H1 (cell line): Measurements from ENCODE around the gene RGL3. TPM values are rescaled to one million over a fixed set of nuclear protein-coding genes. Genes with fewer than 3 reads are reported as not detected.
A peak's percentile ranks its signal among the peaks of the same experiment; 100 is the strongest.

Experiments
- CTCF ChIA-PET: fragments of 300-600 bp; sonication (Branson Sonifier 250); formaldehyde crosslinking; loops from one replicate; lab custom pipeline; 2021; ENCODE audit not compliant: partially characterized antibody; lab: Charles Lee
- POLR2A ChIA-PET: fragments of 300-600 bp; sonication (Branson Sonifier 250); formaldehyde crosslinking; loops from one replicate; lab custom pipeline; 2021; ENCODE audit warnings: inconsistent platforms; ENCODE audit not compliant: partially characterized antibody; lab: Charles Lee
- DNase-seq, 2 experiments: peaks; one replicate each; pipeline versions ENCODE4 v3.0.0 to v3.0.0-alpha.2; 2010 to 2022; ENCODE audit warnings: low spot score in 2 of 2, low read depth in 1 of 2, mixed read lengths in 1 of 2
- FAIRE-seq: peaks from 2 replicates; lab custom pipeline; 2011; peaks lifted over from hg19 to GRCh38; lab: Jason Lieb, UNC
- H2AFZ ChIP-seq: 2 replicates; pipeline ENCODE4 v1.8.1; 2012; ENCODE audit warnings: low read length, inconsistent platforms
- H2AK5ac ChIP-seq: 2 replicates; pipeline ENCODE4 v1.6.1; 2013; ENCODE audit warnings: low read depth, low read length
- H2BK120ac ChIP-seq: replicated peaks from 2 replicates; pipeline ENCODE3; 2013; ENCODE audit warnings: low read depth, low read length, inconsistent platforms
- H2BK12ac ChIP-seq: 2 replicates; pipeline ENCODE4 v1.6.1; 2013; ENCODE audit warnings: low read depth, low read length
- H2BK15ac ChIP-seq: 2 replicates; pipeline ENCODE4 v1.6.1; 2013; ENCODE audit warnings: low read length
- H2BK20ac ChIP-seq: 2 replicates; pipeline ENCODE4 v1.6.1; 2013; ENCODE audit warnings: low read length
- H2BK5ac ChIP-seq: 2 replicates; pipeline ENCODE4 v1.6.1; 2013; ENCODE audit warnings: low read depth, low read length
- H3K14ac ChIP-seq: 2 replicates; pipeline ENCODE4 v1.6.1; 2013; ENCODE audit warnings: inconsistent platforms; ENCODE audit not compliant: insufficient read length
- H3K18ac ChIP-seq: 2 replicates; pipeline ENCODE4 v1.6.1; 2013; ENCODE audit warnings: low read length; ENCODE audit errors: extremely low read depth
- H3K23ac ChIP-seq: 2 replicates; pipeline ENCODE4 v1.6.1; 2013; ENCODE audit warnings: inconsistent platforms; ENCODE audit not compliant: insufficient read length
- H3K23me2 ChIP-seq: 2 replicates; pipeline ENCODE4 v1.6.1; 2013; ENCODE audit warnings: low read depth, low read length
- H3K27ac ChIP-seq: 2 replicates; pipeline ENCODE4 v1.6.1; 2011; ENCODE audit warnings: low read depth, low read length, inconsistent platforms
- H3K27me3 ChIP-seq, 4 experiments: replicated peaks in 1 of 4; 1 replicate in 1 of 4; 2 replicates in 3 of 4; pipeline versions ENCODE4 v1.6.1 to v1.8.1; 2011 to 2013; ENCODE audit warnings: low read length in 3 of 4, mild to moderate bottlenecking in 3 of 4, inconsistent platforms in 2 of 4, mixed read lengths in 2 of 4, moderate library complexity in 1 of 4; ENCODE audit not compliant: control insufficient read depth in 3 of 4, insufficient read depth in 3 of 4; ENCODE audit errors: extremely low read depth in 1 of 4
- H3K36me3 ChIP-seq, 4 experiments: 2 replicates each; pipeline versions ENCODE4 v1.6.1 to v1.8.1; 2011 to 2013; ENCODE audit warnings: mild to moderate bottlenecking in 4 of 4, low read length in 3 of 4, moderate library complexity in 2 of 4, control low read depth in 1 of 4, inconsistent platforms in 1 of 4; ENCODE audit not compliant: insufficient read depth in 4 of 4, control insufficient read depth in 2 of 4
- H3K4ac ChIP-seq: replicated peaks from 2 replicates; pipeline ENCODE3; 2013; ENCODE audit warnings: low read length, low read depth, mixed read lengths, inconsistent platforms; ENCODE audit not compliant: insufficient read length
- H3K4me1 ChIP-seq, 4 experiments: replicated peaks in 1 of 4; 1 replicate in 1 of 4; 2 replicates in 3 of 4; pipeline versions ENCODE4 v1.6.1 to v1.8.1; 2011 to 2013; ENCODE audit warnings: low read length in 3 of 4, inconsistent platforms in 2 of 4, mixed read lengths in 1 of 4; ENCODE audit not compliant: insufficient read depth in 4 of 4, control insufficient read depth in 3 of 4
- H3K4me2 ChIP-seq, 2 experiments: 2 replicates each; pipeline versions ENCODE4 v1.6.1 to v1.8.1; 2011 to 2013; ENCODE audit warnings: low read depth in 2 of 2, low read length in 2 of 2, control low read depth in 1 of 2, inconsistent platforms in 1 of 2, mild to moderate bottlenecking in 1 of 2; ENCODE audit not compliant: insufficient read depth in 1 of 2
- H3K4me3 ChIP-seq, 4 experiments: fragments of 200-600, 300-600 bp in 1 of 4; sonication (generic), shearing (Covaris generic), sonication (Bioruptor Twin) in 1 of 4; 2 replicates each; pipeline versions ENCODE4 v1.5.1 to v1.8.1; 2011 to 2016; ENCODE audit warnings: low read length in 4 of 4, low read depth in 3 of 4, control low read depth in 2 of 4, inconsistent platforms in 2 of 4, mild to moderate bottlenecking in 2 of 4, mixed read lengths in 1 of 4, moderate library complexity in 1 of 4; ENCODE audit not compliant: insufficient read depth in 2 of 4; ENCODE audit errors: extremely low read depth in 1 of 4
- H3K56ac ChIP-seq: replicated peaks from 2 replicates; pipeline ENCODE3; 2013; ENCODE audit warnings: low read depth, mild to moderate bottlenecking, mixed read lengths, low read length, inconsistent platforms; ENCODE audit not compliant: insufficient read length
- H3K79me1 ChIP-seq: 2 replicates; pipeline ENCODE4 v1.6.1; 2013; ENCODE audit warnings: low read depth, low read length, control low read depth
- H3K79me2 ChIP-seq, 2 experiments: 2 replicates each; pipeline versions ENCODE4 v1.6.1 to v1.8.1; 2012 to 2013; ENCODE audit warnings: low read length in 2 of 2, mild to moderate bottlenecking in 2 of 2, inconsistent platforms in 1 of 2; ENCODE audit not compliant: insufficient read depth in 2 of 2, control insufficient read depth in 1 of 2
- H3K9ac ChIP-seq, 4 experiments: replicated peaks in 1 of 4; 1 replicate in 1 of 4; 2 replicates in 3 of 4; pipeline versions ENCODE4 v1.6.1 to v1.8.1; 2011 to 2013; ENCODE audit warnings: low read depth in 3 of 4, low read length in 3 of 4, control low read depth in 2 of 4, mild to moderate bottlenecking in 2 of 4, moderate library complexity in 2 of 4, inconsistent platforms in 1 of 4; ENCODE audit errors: extremely low read depth in 1 of 4
- H3K9me3 ChIP-seq, 2 experiments: 2 replicates each; pipeline versions ENCODE4 v1.6.1 to v1.8.1; 2012 to 2013; ENCODE audit warnings: mild to moderate bottlenecking in 2 of 2, moderate library complexity in 2 of 2, control low read depth in 1 of 2, inconsistent platforms in 1 of 2, low read depth in 1 of 2, low read length in 1 of 2, mixed read lengths in 1 of 2; ENCODE audit not compliant: insufficient read depth in 2 of 2
- H4K20me1 ChIP-seq, 2 experiments: replicated peaks in 1 of 2; 2 replicates each; pipeline versions ENCODE3 to v1.8.1; 2011 to 2013; ENCODE audit warnings: inconsistent platforms in 2 of 2, low read length in 2 of 2, mild to moderate bottlenecking in 1 of 2; ENCODE audit not compliant: insufficient read depth in 2 of 2, control insufficient read depth in 1 of 2
- H4K5ac ChIP-seq: 2 replicates; pipeline ENCODE4 v1.6.1; 2013; ENCODE audit warnings: low read length, low read depth, mixed read lengths, inconsistent platforms; ENCODE audit not compliant: insufficient read length
- H4K8ac ChIP-seq: 2 replicates; pipeline ENCODE4 v1.8.0; 2013; ENCODE audit warnings: mild to moderate bottlenecking, moderate library complexity, low read length, inconsistent platforms; ENCODE audit not compliant: insufficient read depth; ENCODE audit errors: extremely low read depth
- H4K91ac ChIP-seq: replicated peaks from 2 replicates; pipeline ENCODE3; 2013; ENCODE audit warnings: low read length, mixed read lengths, inconsistent platforms; ENCODE audit not compliant: insufficient read length
- CREB1 ChIP-seq: IDR thresholded peaks from 2 replicates; pipeline ENCODE4 v1.6.1; 2012; ENCODE audit warnings: inconsistent platforms
- FOSL1 ChIP-seq: IDR thresholded peaks from 2 replicates; pipeline ENCODE4 v1.6.1; 2011; ENCODE audit warnings: mild to moderate bottlenecking, low read depth, low read length, moderate library complexity; ENCODE audit not compliant: insufficient read depth
- GABPA ChIP-seq: IDR thresholded peaks from 2 replicates; pipeline ENCODE4 v1.6.1; 2011; ENCODE audit warnings: mild to moderate bottlenecking, low read length, moderate library complexity, borderline replicate concordance; ENCODE audit not compliant: insufficient read depth
- HDAC2 ChIP-seq, 2 experiments: fragments of 300-600 bp in 1 of 2; sonication (generic) in 1 of 2; IDR thresholded peaks; 2 replicates each; pipeline ENCODE4 v1.6.1; 2011 to 2012; ENCODE audit warnings: low read depth in 2 of 2, low read length in 2 of 2, mild to moderate bottlenecking in 2 of 2, moderate library complexity in 2 of 2, borderline replicate concordance in 1 of 2, inconsistent platforms in 1 of 2
- JUN ChIP-seq: IDR thresholded peaks from 2 replicates; pipeline ENCODE4 v1.6.1; 2011; ENCODE audit warnings: low read depth, mild to moderate bottlenecking, improper control_type of control experiment, low read length
- KDM1A ChIP-seq: fragments of 200-600, 300-600 bp; sonication (generic); IDR thresholded peaks from 2 replicates; pipeline ENCODE4 v1.7.1; 2016; ENCODE audit warnings: mild to moderate bottlenecking, low read length, borderline replicate concordance
- KDM4A ChIP-seq: IDR thresholded peaks from one replicate; pipeline ENCODE4 v1.7.1; 2012; ENCODE audit warnings: low read depth, mild to moderate bottlenecking, moderate library complexity, low read length, inconsistent platforms; ENCODE audit not compliant: severe bottlenecking
- PHF8 ChIP-seq: fragments of 200-600 bp; sonication (generic); conservative IDR thresholded peaks from 2 replicates; pipeline ENCODE4 v1.7.1; 2012; ENCODE audit warnings: low read depth, mild to moderate bottlenecking, inconsistent platforms, low read length, moderate library complexity
- POLR2A ChIP-seq, 2 experiments: IDR thresholded peaks; 1 replicate in 1 of 2; 2 replicates in 1 of 2; pipeline ENCODE4 v1.6.1; 2011; ENCODE audit warnings: low read depth in 2 of 2, low read length in 2 of 2, mild to moderate bottlenecking in 2 of 2; ENCODE audit errors: control extremely low read depth in 1 of 2
- RAD21 ChIP-seq, 2 experiments: IDR thresholded peaks in 1 of 2; conservative IDR thresholded peaks in 1 of 2; 2 replicates each; pipeline ENCODE4 v1.6.1; 2011; ENCODE audit warnings: low read depth in 2 of 2, low read length in 2 of 2, improper control_type of control experiment in 1 of 2, inconsistent platforms in 1 of 2, mild to moderate bottlenecking in 1 of 2, moderate library complexity in 1 of 2
- RBBP5 ChIP-seq: IDR thresholded peaks from 2 replicates; pipeline ENCODE4 v1.7.1; 2012; ENCODE audit warnings: low read depth, mild to moderate bottlenecking, inconsistent platforms, low read length, moderate library complexity, borderline replicate concordance
- SRF ChIP-seq: IDR thresholded peaks from 2 replicates; pipeline ENCODE4 v1.6.1; 2011; ENCODE audit warnings: mild to moderate bottlenecking, low read depth, low read length, moderate library complexity
- WGBS, 2 experiments: shearing (Covaris generic) in 1 of 2; methylation state at CpG; one replicate each; pipeline versions ENCODE4 v1.1.6 to v1.1.7; 2013 to 2015; ENCODE audit warnings: low lambda C conversion rate in 2 of 2, mixed read lengths in 2 of 2, inconsistent platforms in 1 of 2, low coverage in 1 of 2, missing lambda C conversion rate in 1 of 2; ENCODE audit not compliant: insufficient replicate concordance in 2 of 2, insufficient coverage in 1 of 2, insufficient read length in 1 of 2; ENCODE audit errors: extremely low coverage in 1 of 2, missing lambda C conversion rate in 1 of 2; 5-methylcytosine and 5-hydroxymethylcytosine counted together
- polyA plus RNA-seq, 7 experiments: library from polyadenylated mRNA; depleted of rRNA in 3 of 7; stranded (reverse) in 5 of 7; unstranded in 2 of 7; fragments of >200 nt in 5 of 7; fragments of 200-250 nt in 2 of 7; gene quantifications; 1 replicate in 5 of 7; 2 replicates in 1 of 7; 4 replicates in 1 of 7; pipeline versions ENCODE4 v1.2.1 to v1.2.3, GENCODE V29; 2011 to 2013; ENCODE audit warnings: missing spikeins in 2 of 7, mixed read lengths in 2 of 7
- total RNA-seq: library from RNA; stranded (reverse); fragmentation: NEBNext Ultra II Directional; extraction: Animal tissue kit (Norgen Biotek cat#: 25700); gene quantifications from 2 replicates; pipeline ENCODE4 v1.2.1, GENCODE V29; 2021
- TF ChIP-seq, protein P1 (sequence below): IDR thresholded peaks from 2 replicates; pipeline ENCODE4 v1.6.1; 2012; ENCODE audit warnings: inconsistent platforms

The RGL3 gene
- total and polyA plus RNA-seq, 2 of the 8 experiments (the other 6 are each of a cell fraction or from before 2014, with no cell fraction given) = 36.9 to 40.9 TPM

DNA sequence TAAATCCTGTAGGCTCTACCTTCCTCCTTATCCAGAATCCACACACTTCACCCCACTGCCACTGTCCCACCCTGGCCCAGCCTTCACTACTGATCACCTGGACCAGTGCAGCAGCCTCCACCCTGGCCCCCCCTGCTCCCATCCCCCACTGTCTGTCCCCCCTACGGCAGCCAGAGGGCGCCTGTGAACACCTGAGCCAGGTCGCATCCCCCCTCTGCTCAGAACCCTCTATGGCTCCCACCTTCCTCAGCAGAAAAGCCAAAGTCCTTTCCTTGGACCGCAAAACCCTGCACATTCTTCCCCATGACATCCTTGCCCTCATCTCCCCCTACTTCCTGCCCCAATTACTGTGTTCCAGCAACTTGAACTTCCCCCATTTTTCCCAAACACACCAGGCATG, 41.1 kb upstream of the RGL3 start:
- no peak overlapping the region for H3K4me2 ChIP-seq
- no peak overlapping the region for H2BK120ac ChIP-seq
- H3K36me3 ChIP-seq = no peaks in the 10 kb centered on the region
- no peak overlapping the region for H2BK15ac ChIP-seq
- H4K20me1 ChIP-seq = peaks cover 0 to 9% of the 10 kb centered on the region in 2 experiments
- H2BK20ac ChIP-seq = no peak overlapping the region
- H2BK5ac ChIP-seq = no peak overlapping the region
- no peak overlapping the region for H3K27ac ChIP-seq
- H3K9me3 ChIP-seq = no peaks in the 10 kb centered on the region
- no peak overlapping the region for H4K5ac ChIP-seq
- POLR2A ChIA-PET = interaction anchor here (3.4 kb wide), 1 partner anchor 21 kb away, joined by 20 read pairs; the partner anchor contains the start of gene ELAVL3
- H3K9ac ChIP-seq = no peak overlapping the region
- no peak overlapping the region for H4K8ac ChIP-seq
- WGBS, 2 experiments = 57% methylated on average over 3 of the region's 4 CpGs; no CpG with 5 or more reads in 1 of the 2 experiments
- FAIRE-seq = no peak
- no peak overlapping the region for H2BK12ac ChIP-seq
- H2AK5ac ChIP-seq = no peak overlapping the region
- H3K23ac ChIP-seq = no peak overlapping the region
- H4K91ac ChIP-seq = no peak overlapping the region
- H3K79me2 ChIP-seq = no peaks in the 10 kb centered on the region
- no peak for DNase-seq
- H3K14ac ChIP-seq = no peak overlapping the region
- peaks cover 9% of the 10 kb centered on the region; the same call in 1 of the 2 replicates for H3K23me2 ChIP-seq
- no peak overlapping the region for H3K4ac ChIP-seq
- H3K4me1 ChIP-seq = peaks cover 3 to 12% (median 5%) of the 10 kb centered on the region in 4 experiments
- H3K27me3 ChIP-seq = no peaks in the 10 kb centered on the region
- H3K56ac ChIP-seq = no peak overlapping the region
- peaks cover 4% of the 10 kb centered on the region; the same call in 1 of the 2 replicates for H3K79me1 ChIP-seq
- CTCF ChIA-PET = interaction anchor here (0.6 to 3.4 kb wide), 5 partner anchors 9 to 136 kb away, joined by 3 to 17 read pairs (median 4); partner anchors contain the start of gene ODAD3
- no peak overlapping the region for H2AFZ ChIP-seq
- H3K4me3 ChIP-seq = no peak overlapping the region
- H3K18ac ChIP-seq = no peak overlapping the region
- TF ChIP-seq POLR2A (IDR thresholded peaks at IDR 0.05; ENCODE audit: control extremely low read depth in 1 of 2, low read depth in 2 of 2, low read length in 2 of 2) (no peak), SRF (no peak), RBBP5 (no peak), CREB1 (no peak), GABPA (no peak), KDM1A (peak; percentile 99), FOSL1 (no peak), KDM4A (no peak), JUN (no peak), RAD21 (IDR thresholded peaks at IDR 0.05 in 1 of 2, conservative IDR thresholded peaks at IDR 0.05 in 1 of 2; ENCODE audit: low read depth in 2 of 2, low read length in 2 of 2) (peak in 1 of 2 experiments; percentile 37; a peak in 1 of 4 replicates), HDAC2 (IDR thresholded peaks at IDR 0.05; ENCODE audit: borderline replicate concordance in 1 of 2, low read depth in 2 of 2, low read length in 2 of 2) (peak in 1 of 2 experiments; percentile 84; a peak in 2 of 4 replicates), PHF8 (no peak)
- TF ChIP-seq, protein P1, sequence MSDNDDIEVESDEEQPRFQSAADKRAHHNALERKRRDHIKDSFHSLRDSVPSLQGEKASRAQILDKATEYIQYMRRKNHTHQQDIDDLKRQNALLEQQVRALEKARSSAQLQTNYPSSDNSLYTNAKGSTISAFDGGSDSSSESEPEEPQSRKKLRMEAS = no peak
